WTC11 (cell line): Measurements from ENCODE around the gene CDK5.

ENCODE experiments used
- AFF4 ChIP-seq: sonication (generic); formaldehyde crosslinking; IDR thresholded peaks from 2 replicates; pipeline ENCODE4 v1.8.1; 2023; ENCODE audit warnings: mild to moderate bottlenecking, missing genetic modification reagents, borderline replicate concordance
- CBFB ChIP-seq: sonication (generic); formaldehyde crosslinking; IDR thresholded peaks from 2 replicates; pipeline ENCODE4 v1.8.1; 2022; ENCODE audit warnings: mild to moderate bottlenecking, low read depth, missing genetic modification reagents
- E2F5 ChIP-seq: sonication (generic); formaldehyde crosslinking; IDR thresholded peaks from 2 replicates; pipeline ENCODE4 v1.8.1; 2022; ENCODE audit warnings: mild to moderate bottlenecking, moderate library complexity, missing genetic modification reagents
- ETV6 ChIP-seq: sonication (generic); formaldehyde crosslinking; IDR thresholded peaks from 2 replicates; pipeline ENCODE4 v1.8.1; 2022; ENCODE audit warnings: mild to moderate bottlenecking, missing genetic modification reagents
- JAZF1 ChIP-seq: fragments of 250-450 bp; sonication (Bioruptor Pico); IDR thresholded peaks from 2 replicates; pipeline ENCODE4 v1.9.0; 2021; ENCODE audit warnings: moderate library complexity, mild to moderate bottlenecking, inconsistent platforms
- NR2C2 ChIP-seq: sonication (generic); formaldehyde crosslinking; IDR thresholded peaks from 2 replicates; pipeline ENCODE4 v1.8.0; 2022; ENCODE audit warnings: mild to moderate bottlenecking, missing genetic modification reagents
- SP1 ChIP-seq: sonication (generic); formaldehyde crosslinking; conservative IDR thresholded peaks from 2 replicates; pipeline ENCODE4 v1.8.1; 2022; ENCODE audit warnings: missing genetic modification reagents
- STAT6 ChIP-seq: sonication (generic); formaldehyde crosslinking; conservative IDR thresholded peaks from 2 replicates; pipeline ENCODE4 v1.8.1; 2023; ENCODE audit warnings: mild to moderate bottlenecking, low read depth, missing genetic modification reagents, moderate library complexity
- ZNF281 ChIP-seq: sonication (generic); formaldehyde crosslinking; IDR thresholded peaks from 2 replicates; pipeline ENCODE4 v1.8.0; 2023; ENCODE audit warnings: mild to moderate bottlenecking, missing genetic modification reagents
- TF ChIP-seq, protein P1 (sequence below): fragments of 200-600 bp; IDR thresholded peaks from 2 replicates; pipeline ENCODE4 v1.8.0; 2022; ENCODE audit warnings: antibody characterized with exemption
- TF ChIP-seq, protein P2 (sequence below): sonication (generic); formaldehyde crosslinking; IDR thresholded peaks from 2 replicates; pipeline ENCODE4 v1.8.1; 2022; ENCODE audit warnings: low read depth, missing genetic modification reagents, borderline replicate concordance
- TF ChIP-seq, protein P3 (sequence below): sonication (generic); formaldehyde crosslinking; IDR thresholded peaks from 2 replicates; pipeline ENCODE4 v1.8.1; 2022; ENCODE audit warnings: missing genetic modification reagents, borderline replicate concordance

- TF ChIP-seq, protein P1, sequence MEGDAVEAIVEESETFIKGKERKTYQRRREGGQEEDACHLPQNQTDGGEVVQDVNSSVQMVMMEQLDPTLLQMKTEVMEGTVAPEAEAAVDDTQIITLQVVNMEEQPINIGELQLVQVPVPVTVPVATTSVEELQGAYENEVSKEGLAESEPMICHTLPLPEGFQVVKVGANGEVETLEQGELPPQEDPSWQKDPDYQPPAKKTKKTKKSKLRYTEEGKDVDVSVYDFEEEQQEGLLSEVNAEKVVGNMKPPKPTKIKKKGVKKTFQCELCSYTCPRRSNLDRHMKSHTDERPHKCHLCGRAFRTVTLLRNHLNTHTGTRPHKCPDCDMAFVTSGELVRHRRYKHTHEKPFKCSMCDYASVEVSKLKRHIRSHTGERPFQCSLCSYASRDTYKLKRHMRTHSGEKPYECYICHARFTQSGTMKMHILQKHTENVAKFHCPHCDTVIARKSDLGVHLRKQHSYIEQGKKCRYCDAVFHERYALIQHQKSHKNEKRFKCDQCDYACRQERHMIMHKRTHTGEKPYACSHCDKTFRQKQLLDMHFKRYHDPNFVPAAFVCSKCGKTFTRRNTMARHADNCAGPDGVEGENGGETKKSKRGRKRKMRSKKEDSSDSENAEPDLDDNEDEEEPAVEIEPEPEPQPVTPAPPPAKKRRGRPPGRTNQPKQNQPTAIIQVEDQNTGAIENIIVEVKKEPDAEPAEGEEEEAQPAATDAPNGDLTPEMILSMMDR = no peak
- TF ChIP-seq ZNF281 (CRISPR knock-in tag) (no peak), JAZF1 (CRISPR knock-in tag) (no peak), AFF4 (CRISPR knock-in tag) (no peak), ETV6 (CRISPR knock-in tag) (no peak), NR2C2 (CRISPR knock-in tag) (no peak), CBFB (no peak), E2F5 (CRISPR knock-in tag) (no peak), SP1 (CRISPR knock-in tag) (no peak), STAT6 (CRISPR knock-in tag) (no peak)
- TF ChIP-seq, protein P2, sequence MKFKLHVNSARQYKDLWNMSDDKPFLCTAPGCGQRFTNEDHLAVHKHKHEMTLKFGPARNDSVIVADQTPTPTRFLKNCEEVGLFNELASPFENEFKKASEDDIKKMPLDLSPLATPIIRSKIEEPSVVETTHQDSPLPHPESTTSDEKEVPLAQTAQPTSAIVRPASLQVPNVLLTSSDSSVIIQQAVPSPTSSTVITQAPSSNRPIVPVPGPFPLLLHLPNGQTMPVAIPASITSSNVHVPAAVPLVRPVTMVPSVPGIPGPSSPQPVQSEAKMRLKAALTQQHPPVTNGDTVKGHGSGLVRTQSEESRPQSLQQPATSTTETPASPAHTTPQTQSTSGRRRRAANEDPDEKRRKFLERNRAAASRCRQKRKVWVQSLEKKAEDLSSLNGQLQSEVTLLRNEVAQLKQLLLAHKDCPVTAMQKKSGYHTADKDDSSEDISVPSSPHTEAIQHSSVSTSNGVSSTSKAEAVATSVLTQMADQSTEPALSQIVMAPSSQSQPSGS (CRISPR knock-in tag) = no peak
- TF ChIP-seq, protein P3, sequence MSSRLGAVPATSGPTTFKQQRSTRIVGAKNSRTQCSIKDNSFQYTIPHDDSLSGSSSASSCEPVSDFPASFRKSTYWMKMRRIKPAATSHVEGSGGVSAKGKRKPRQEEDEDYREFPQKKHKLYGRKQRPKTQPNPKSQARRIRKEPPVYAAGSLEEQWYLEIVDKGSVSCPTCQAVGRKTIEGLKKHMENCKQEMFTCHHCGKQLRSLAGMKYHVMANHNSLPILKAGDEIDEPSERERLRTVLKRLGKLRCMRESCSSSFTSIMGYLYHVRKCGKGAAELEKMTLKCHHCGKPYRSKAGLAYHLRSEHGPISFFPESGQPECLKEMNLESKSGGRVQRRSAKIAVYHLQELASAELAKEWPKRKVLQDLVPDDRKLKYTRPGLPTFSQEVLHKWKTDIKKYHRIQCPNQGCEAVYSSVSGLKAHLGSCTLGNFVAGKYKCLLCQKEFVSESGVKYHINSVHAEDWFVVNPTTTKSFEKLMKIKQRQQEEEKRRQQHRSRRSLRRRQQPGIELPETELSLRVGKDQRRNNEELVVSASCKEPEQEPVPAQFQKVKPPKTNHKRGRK (CRISPR knock-in tag) = no peak
Observed at GRCh38 chr7:151101621-151102396, 44.1 kb upstream of the CDK5 start.
